ENCODE data around the gene TAB3.

DNA sequence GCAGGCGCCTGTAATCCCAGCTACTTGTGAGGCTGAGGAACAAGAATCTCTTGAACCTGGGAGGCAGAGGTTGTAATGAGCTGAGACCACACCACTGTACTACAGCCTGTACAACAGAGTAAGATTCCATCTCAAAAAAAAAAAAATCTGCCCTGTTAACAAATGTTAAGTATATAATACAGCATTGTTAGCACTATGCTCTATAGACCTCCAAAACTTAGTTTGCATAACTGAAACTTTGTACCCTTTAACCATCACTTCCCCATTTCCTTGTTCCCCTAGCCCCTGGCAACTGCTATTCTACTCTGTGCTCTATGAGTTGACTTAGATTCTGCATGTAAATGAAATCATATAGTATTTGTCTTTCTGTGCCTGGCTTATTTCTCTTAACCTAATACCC lies 76.7 kb downstream of the TAB3 start:
- TF ChIP-seq POLR2AphosphoS5 (IDR thresholded peaks at IDR 0.05): no peak
- TF ChIP-seq, protein P1, sequence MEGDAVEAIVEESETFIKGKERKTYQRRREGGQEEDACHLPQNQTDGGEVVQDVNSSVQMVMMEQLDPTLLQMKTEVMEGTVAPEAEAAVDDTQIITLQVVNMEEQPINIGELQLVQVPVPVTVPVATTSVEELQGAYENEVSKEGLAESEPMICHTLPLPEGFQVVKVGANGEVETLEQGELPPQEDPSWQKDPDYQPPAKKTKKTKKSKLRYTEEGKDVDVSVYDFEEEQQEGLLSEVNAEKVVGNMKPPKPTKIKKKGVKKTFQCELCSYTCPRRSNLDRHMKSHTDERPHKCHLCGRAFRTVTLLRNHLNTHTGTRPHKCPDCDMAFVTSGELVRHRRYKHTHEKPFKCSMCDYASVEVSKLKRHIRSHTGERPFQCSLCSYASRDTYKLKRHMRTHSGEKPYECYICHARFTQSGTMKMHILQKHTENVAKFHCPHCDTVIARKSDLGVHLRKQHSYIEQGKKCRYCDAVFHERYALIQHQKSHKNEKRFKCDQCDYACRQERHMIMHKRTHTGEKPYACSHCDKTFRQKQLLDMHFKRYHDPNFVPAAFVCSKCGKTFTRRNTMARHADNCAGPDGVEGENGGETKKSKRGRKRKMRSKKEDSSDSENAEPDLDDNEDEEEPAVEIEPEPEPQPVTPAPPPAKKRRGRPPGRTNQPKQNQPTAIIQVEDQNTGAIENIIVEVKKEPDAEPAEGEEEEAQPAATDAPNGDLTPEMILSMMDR (IDR thresholded peaks at IDR 0.05): no peak
- TF ChIP-seq EP300 (IDR thresholded peaks at IDR 0.05): no peak
- TF ChIP-seq POLR2A (IDR thresholded peaks at IDR 0.05): no peak
